HepG2 (cell line): ENCODE data around the gene CES3. TPM values are rescaled to one million over a fixed set of nuclear protein-coding genes. Genes with fewer than 3 reads are reported as not detected.

Source experiments
- ARID4A ChIP-seq: sonication (generic); formaldehyde crosslinking; IDR thresholded peaks from 2 replicates; pipeline ENCODE4 v1.5.0; 2020; ENCODE audit warnings: mild to moderate bottlenecking, missing genetic modification reagents, borderline replicate concordance
- CREB3 ChIP-seq: sonication (generic); formaldehyde crosslinking; IDR thresholded peaks from 2 replicates; pipeline ENCODE4 v1.5.0; 2020; ENCODE audit warnings: missing genetic modification reagents
- CREBL2 ChIP-seq: sonication (generic); formaldehyde crosslinking; IDR thresholded peaks from 2 replicates; pipeline ENCODE4 v1.8.1; 2023; ENCODE audit warnings: missing genetic modification reagents, mild to moderate bottlenecking, borderline replicate concordance
- GLMP ChIP-seq: sonication (generic); formaldehyde crosslinking; IDR thresholded peaks from 2 replicates; pipeline ENCODE4 v1.9.0; 2021; ENCODE audit warnings: missing genetic modification reagents, mild to moderate bottlenecking, borderline replicate concordance
- HIVEP1 ChIP-seq: sonication (generic); formaldehyde crosslinking; IDR thresholded peaks from 2 replicates; pipeline ENCODE4 v1.4.0; 2020; ENCODE audit warnings: mild to moderate bottlenecking, missing genetic modification reagents
- HMG20B ChIP-seq: conservative IDR thresholded peaks from 2 replicates; pipeline ENCODE4 v1.6.1; 2016; ENCODE audit warnings: missing genetic modification reagents, missing compliant biosample characterization
- IRF9 ChIP-seq: sonication (generic); formaldehyde crosslinking; IDR thresholded peaks from 2 replicates; pipeline ENCODE4 v1.8.0; 2022; ENCODE audit warnings: missing genetic modification reagents, mild to moderate bottlenecking, borderline replicate concordance
- JUND ChIP-seq: sonication (generic); formaldehyde crosslinking; IDR thresholded peaks from 2 replicates; pipeline ENCODE4 v1.8.0; 2022; ENCODE audit warnings: mild to moderate bottlenecking, missing genetic modification reagents
- MLX ChIP-seq: IDR thresholded peaks from 2 replicates; pipeline ENCODE4 v1.6.1; 2016
- MXD1 ChIP-seq: sonication (generic); formaldehyde crosslinking; IDR thresholded peaks from 2 replicates; pipeline ENCODE4 v1.4.0; 2020; ENCODE audit warnings: mild to moderate bottlenecking, missing genetic modification reagents
- NAIF1 ChIP-seq: sonication (generic); formaldehyde crosslinking; IDR thresholded peaks from 2 replicates; pipeline ENCODE4 v1.5.0; 2020; ENCODE audit warnings: mild to moderate bottlenecking, missing genetic modification reagents, borderline replicate concordance
- POLR2A ChIP-seq, 2 experiments: IDR thresholded peaks; 2 replicates each; pipeline ENCODE4 v1.6.1; 2011; ENCODE audit warnings: low read depth in 2 of 2, low read length in 2 of 2, mild to moderate bottlenecking in 1 of 2, moderate library complexity in 1 of 2; ENCODE audit not compliant: insufficient read depth in 1 of 2
- TEF ChIP-seq: sonication (generic); formaldehyde crosslinking; IDR thresholded peaks from 2 replicates; pipeline ENCODE4 v1.5.0; 2020; ENCODE audit warnings: missing genetic modification reagents
- ZFP82 ChIP-seq: sonication (generic); formaldehyde crosslinking; IDR thresholded peaks from 2 replicates; pipeline ENCODE4 v1.5.1; 2020; ENCODE audit warnings: mild to moderate bottlenecking, missing genetic modification reagents, borderline replicate concordance
- ZNF253 ChIP-seq: sonication (generic); formaldehyde crosslinking; IDR thresholded peaks from 2 replicates; pipeline ENCODE4 v1.8.0; 2022; ENCODE audit warnings: mild to moderate bottlenecking, missing genetic modification reagents, borderline replicate concordance
- ZNF572 ChIP-seq: sonication (generic); formaldehyde crosslinking; IDR thresholded peaks from 2 replicates; pipeline ENCODE4 v1.5.1; 2020; ENCODE audit warnings: mild to moderate bottlenecking, missing genetic modification reagents
- ZNF766 ChIP-seq: sonication (generic); formaldehyde crosslinking; IDR thresholded peaks from 2 replicates; pipeline ENCODE4 v1.5.0; 2020; ENCODE audit warnings: missing genetic modification reagents, borderline replicate concordance
- ZNF772 ChIP-seq: sonication (generic); formaldehyde crosslinking; IDR thresholded peaks from 2 replicates; pipeline ENCODE4 v1.5.0; 2020; ENCODE audit warnings: mild to moderate bottlenecking, missing genetic modification reagents
- ZNF850 ChIP-seq: sonication (generic); formaldehyde crosslinking; conservative IDR thresholded peaks from 2 replicates; pipeline ENCODE4 v1.9.0; 2021; ENCODE audit warnings: mild to moderate bottlenecking, missing genetic modification reagents
- polyA plus RNA-seq, 8 experiments: library from polyadenylated mRNA; depleted of rRNA in 3 of 8; stranded (reverse) in 7 of 8; unstranded in 1 of 8; fragments of >200 nt; fragmentation: Illumina TruSeq in 4 of 8; extraction: Trizol in 4 of 8; gene quantifications; 2 replicates each; pipeline versions ENCODE4 v1.2.1 to v1.2.3, GENCODE V29; 2011 to 2016; ENCODE audit warnings: low read depth in 4 of 8, missing spikeins in 1 of 8, mixed read lengths in 1 of 8; ENCODE audit not compliant: insufficient read depth in 1 of 8
- total RNA-seq, 5 experiments: library from RNA; depleted of rRNA; stranded (reverse); fragments of >200 nt; fragmentation: Illumina TruSeq; extraction: Trizol; gene quantifications; 2 replicates each; pipeline ENCODE4 v1.2.3, GENCODE V29; 2016; ENCODE audit warnings: low read depth in 1 of 5

The CES3 gene
- total and polyA plus RNA-seq, 2 of the 13 experiments (the other 11 are each of a cell fraction or from before 2014, with no cell fraction given) = 6.6 to 17.4 TPM

- no peak for TF ChIP-seq NAIF1 (CRISPR knock-in tag)
- TF ChIP-seq ZNF572 (CRISPR knock-in tag) = no peak
- TF ChIP-seq ARID4A (CRISPR knock-in tag) = peak; percentile 63; the same call in 1 of the 2 replicates
- TF ChIP-seq POLR2A (IDR thresholded peaks at IDR 0.05; ENCODE audit: insufficient read depth in 1 of 2, low read depth in 2 of 2, low read length in 2 of 2) = peak; percentile 87 to 92
- TF ChIP-seq HMG20B (CRISPR knock-in tag) = no peak
- TF ChIP-seq JUND (CRISPR knock-in tag) = no peak
- TF ChIP-seq HIVEP1 = peak; percentile 80
- peak; percentile 25; the same call in 1 of the 2 replicates for TF ChIP-seq MLX (CRISPR knock-in tag)
- no peak for TF ChIP-seq TEF (CRISPR knock-in tag)
- TF ChIP-seq MXD1 (CRISPR knock-in tag) = peak; percentile 93
- peak; percentile 64; the same call in 1 of the 2 replicates for TF ChIP-seq IRF9 (CRISPR knock-in tag)
- 0 out of 2 replicates have a peak, but pooled peaks have one; percentile 4 for TF ChIP-seq ZFP82 (CRISPR knock-in tag)
- TF ChIP-seq GLMP (CRISPR knock-in tag) = no peak
- TF ChIP-seq CREBL2 = 0 out of 2 replicates have a peak, but pooled peaks have one; percentile 68
- TF ChIP-seq ZNF253 (CRISPR knock-in tag) = 0 out of 2 replicates have a peak, but pooled peaks have one; percentile 30
- no peak; the same call in 1 of the 2 replicates for TF ChIP-seq ZNF766 (CRISPR knock-in tag)
- no peak for TF ChIP-seq ZNF850 (CRISPR knock-in tag)
- TF ChIP-seq ZNF772 (CRISPR knock-in tag) = peak; percentile 87
- 0 out of 2 replicates have a peak, but pooled peaks have one; percentile 67 for TF ChIP-seq CREB3 (CRISPR knock-in tag)
Measured at GRCh38 chr16:66935314-66936011, 25.6 kb upstream of the CES3 start, which contains the start of gene CES2 (continued).
